Stimulated activated CD4-positive, alpha-beta T cell treated with anti-CD3 and anti-CD28 coated beads, Interleukin-15, amount 100 ng/mL, for 24 hours (primary cell): ENCODE measurements around the gene ZMYND11.
"Not testable (repeated sequence)": the region's sequence is repeated elsewhere in the genome, so short reads cannot be mapped to it uniquely, and the experiment has no call there.

Experiments
- DNase-seq: peaks from one replicate; pipeline ENCODE4 v3.0.0-alpha.2; 2020

ZMYND11 gene

GRCh38 chr10:134247-135131 is 766 bp upstream of the ZMYND11 start:
- peak; percentile 48 for DNase-seq

- peak; percentile 75 for DNase-seq
Measured at GRCh38 chr10:135601-136464, 578 bp downstream of the ZMYND11 start.

GRCh38 chr10:136465-136762 is 1.2 kb downstream of the ZMYND11 start:
- DNase-seq, result no peak

GRCh38 chr10:137031-137430 is 1.8 kb downstream of the ZMYND11 start:
- peak; percentile 64 for DNase-seq

DNA sequence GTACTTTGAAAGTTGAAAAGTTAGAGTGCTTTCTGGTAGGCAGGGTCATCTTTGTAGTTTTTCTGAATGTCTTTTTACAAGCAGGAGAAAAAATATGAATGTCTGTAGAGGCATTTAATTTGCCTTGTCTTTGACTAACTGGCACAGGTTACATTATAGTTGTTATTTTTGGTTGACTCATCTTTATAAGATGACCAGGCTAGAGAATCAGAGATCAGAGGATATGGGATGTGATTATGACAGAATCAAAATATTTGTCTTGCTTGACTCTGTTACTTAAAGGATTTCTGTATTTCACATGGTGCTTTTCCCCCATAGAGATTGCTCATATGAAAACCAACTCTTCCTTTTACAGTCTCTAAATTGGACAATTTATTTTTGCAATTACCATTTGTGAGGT is 2.4 kb downstream of the ZMYND11 start:
- no peak for DNase-seq

DNA sequence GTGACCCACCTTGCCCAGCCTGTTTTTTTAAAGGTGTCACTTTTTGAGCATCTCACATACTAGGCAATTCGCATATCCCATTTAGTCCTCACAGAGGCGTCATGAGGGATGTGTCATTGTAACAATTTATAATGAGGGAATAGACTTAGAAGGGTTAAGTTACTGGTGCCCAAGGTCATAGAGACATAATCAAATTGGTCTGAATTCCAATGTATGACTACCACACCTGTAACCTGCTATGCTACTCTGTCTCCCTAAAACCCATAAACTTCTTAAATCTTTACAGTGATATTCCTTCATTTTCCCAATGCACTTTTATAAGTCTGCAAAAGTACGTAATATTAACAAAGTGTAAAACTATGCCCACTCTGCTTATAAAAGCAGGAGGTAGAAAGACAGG is 7.1 kb downstream of the ZMYND11 start:
- DNase-seq, result no peak

- DNase-seq, result no peak
Measured at GRCh38 chr10:152915-153314, 17.7 kb downstream of the ZMYND11 start.

- DNase-seq, result peak; percentile 27
Measured at GRCh38 chr10:154348-154747, 19.1 kb downstream of the ZMYND11 start.

DNA sequence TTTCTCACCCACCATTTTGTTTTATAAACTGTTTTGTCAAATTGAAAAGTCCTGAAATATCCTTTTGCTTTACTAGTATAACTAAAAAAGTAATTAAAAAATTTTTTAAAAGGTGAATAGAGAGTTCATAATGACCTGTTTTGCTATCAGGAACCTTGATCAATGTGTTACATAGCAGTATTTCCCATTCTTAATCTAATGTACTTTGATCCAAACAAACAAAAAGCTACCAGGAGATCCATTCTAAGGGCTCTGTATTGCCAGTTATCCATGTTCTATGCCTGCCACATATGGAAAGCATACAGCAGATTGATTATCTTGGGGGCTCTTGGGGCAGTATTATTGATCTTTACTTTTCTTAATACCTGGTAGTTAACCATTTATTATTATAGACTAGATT is 32.1 kb downstream of the ZMYND11 start:
- DNase-seq, result no peak

DNA sequence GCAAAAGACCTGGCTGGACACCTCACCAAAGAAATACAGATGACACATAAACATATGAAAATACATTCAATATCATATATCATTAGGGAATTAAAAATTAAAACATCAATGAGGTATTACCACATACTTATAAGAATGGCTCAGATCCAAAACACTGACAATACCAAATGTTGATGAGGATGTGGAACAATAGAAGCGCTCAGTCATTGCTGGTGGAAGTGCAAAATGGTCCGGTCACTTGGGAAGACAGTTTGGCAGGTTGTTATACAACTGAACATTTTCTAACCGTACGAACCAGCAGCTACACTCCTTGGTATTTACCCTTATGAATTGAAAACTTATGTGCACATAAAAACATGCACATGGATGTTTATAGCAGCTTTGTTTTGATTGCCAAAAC is 38.5 kb downstream of the ZMYND11 start:
- DNase-seq, result no peak

DNA sequence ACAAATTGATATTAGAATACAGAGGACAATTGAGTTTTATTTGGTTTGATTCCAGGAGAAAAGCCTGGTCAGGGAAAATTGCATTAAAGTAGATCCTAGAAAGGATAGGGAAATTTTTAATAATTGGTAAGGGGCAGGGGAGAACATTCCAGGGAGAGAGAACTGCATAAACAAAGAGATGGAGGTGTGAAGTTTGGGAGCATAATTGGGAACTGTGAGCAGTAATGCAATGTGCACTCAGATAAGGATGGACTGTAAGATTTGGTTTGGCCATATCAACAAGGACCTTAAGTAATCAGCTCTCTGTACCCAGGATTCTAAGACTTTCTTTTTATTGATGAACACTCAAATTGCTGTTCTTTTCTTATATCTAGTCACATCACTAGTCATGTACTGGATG is 41.4 kb downstream of the ZMYND11 start:
- DNase-seq, result no peak

- no peak for DNase-seq
Measured at GRCh38 chr10:178208-178607, 43.0 kb downstream of the ZMYND11 start.

- no peak for DNase-seq
Measured at GRCh38 chr10:178723-179122, 43.5 kb downstream of the ZMYND11 start.

DNA sequence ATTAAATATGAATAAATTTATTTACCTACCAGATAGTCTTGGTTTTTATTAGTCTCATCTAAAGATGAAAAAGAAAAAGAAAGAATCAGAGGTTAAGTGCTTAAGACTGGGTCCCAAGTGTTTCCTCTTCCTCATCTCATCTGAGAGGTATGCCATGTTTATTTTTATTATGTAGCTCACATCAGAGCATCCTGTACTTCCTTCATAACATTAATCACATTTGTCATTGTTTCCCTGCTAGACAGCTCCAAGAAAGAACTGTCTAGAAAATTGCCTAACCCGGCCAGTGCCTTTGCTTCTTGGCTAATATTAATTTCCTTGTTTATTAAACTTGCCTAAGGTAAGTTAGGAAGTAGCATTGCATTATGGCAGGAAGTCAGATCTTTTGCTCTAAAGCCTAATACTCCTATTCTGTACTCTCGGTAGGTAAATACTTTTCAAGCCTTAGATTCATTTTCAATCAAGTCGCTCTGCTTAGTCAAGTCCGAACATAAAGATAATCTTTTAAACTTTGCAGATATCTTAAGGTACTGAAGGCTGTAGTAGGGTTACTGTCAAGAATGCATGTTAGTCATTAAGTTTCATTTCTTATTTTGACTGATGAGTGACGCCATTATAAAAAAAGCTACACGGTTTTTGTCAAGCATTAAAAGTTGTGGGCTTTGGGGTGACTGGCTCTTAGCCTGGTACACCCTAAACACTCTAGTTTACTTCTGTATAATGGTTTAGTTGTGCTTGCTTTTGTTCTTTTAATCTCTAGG is 47.4 kb downstream of the ZMYND11 start:
- peak; percentile 17 for DNase-seq

GRCh38 chr10:184174-184573 is 48.9 kb downstream of the ZMYND11 start:
- DNase-seq, result no peak

DNA sequence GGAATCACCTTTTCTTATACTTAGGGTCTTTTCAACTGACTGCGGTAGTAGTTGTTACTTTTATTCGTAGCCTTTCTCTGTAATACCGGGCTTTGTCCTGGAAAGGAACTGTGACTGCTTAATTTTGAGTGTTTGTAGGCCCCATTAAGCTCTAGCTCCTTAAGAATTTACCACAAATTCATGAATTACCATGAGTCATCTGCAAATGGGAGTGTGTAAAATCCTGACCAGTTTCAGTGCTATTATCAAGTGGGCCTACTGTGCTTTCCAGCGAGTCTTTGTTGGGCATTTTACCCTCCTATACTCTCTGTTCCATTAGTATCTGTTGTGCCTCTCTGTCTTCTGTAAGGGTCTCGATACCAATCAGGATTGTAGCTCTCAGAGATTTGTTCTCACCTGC is 49.7 kb downstream of the ZMYND11 start:
- no peak for DNase-seq

DNA sequence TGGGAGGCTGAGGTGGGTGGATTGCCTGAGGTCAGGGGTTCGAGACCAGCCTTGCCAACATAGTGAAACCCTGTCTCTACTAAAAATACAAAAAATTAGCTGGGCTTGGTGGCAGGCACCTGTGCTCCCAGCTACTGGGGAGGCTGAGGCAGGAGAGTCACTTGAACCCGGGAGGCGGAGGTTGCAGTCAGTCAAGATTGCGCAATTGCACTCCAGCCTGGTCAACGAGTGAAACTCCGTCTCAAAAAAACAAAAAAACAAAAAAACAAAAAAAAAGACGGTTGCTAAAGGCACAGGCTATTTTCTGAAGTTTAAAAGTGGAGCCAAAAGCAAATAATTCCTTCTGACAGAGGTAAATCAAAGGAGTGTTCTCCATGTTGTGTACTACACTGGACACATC is 50.3 kb downstream of the ZMYND11 start:
- not testable (repeated sequence) for DNase-seq

GRCh38 chr10:186911-187310 is 51.7 kb downstream of the ZMYND11 start:
- no peak for DNase-seq

GRCh38 chr10:188546-188945 is 53.3 kb downstream of the ZMYND11 start:
- no peak for DNase-seq

GRCh38 chr10:190216-190615 is 55.0 kb downstream of the ZMYND11 start:
- DNase-seq, result no peak

DNA sequence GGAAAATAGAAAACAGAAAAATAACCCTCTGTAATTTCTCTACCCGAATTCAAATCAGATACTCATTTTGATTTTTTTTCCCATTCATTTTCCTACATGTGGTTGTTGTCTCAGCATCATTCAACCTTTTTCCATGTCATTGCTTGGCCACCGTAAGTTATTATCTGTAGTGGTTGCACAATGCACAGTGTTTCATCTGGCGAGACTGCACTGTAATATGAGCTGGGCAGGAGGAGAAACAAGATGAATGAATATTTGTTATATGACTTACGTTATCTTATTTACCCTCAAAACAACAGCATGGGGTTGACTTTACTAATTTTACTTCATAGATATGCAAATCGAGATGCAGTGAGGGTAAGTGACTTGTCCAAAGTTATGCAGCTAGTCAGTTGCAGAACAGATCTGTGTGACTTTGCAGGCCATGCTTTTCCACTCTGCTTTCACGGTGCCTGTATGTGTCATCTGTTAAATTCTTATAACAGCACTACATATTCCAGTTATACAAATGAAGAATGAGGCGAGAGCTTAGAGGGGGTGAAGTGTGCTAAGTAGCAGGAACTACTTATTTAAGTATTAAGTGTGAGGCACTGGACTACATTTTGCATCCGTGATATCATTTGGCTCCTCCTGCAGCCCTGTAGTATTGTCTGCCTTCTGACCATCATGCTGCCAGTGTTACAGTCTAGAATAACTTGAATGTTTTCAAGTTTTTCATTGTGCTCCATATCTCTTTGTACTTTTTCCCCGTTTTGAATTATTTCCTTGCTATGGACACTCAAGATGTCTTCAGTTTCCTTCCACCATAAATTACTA is 56.7 kb downstream of the ZMYND11 start:
- no peak for DNase-seq

DNA sequence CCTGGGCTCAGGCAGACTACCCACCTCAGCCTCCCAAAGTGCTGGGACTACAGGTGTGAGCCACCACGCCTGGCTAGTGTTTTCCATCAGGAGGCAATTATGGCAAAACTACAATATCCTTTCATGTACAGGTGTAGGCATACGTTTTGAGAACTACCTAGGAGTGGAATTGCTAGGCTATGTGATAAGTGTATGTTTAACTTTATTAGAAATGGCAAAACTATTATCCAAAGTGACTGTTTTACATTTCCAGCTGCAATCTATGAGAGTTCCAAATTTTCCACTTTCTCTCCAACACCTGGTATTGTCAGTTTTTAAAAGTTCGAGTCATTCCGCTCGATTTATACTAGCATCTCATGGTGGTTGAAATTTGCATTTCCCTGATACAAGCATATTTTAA is 59.0 kb downstream of the ZMYND11 start:
- DNase-seq, result no peak

GRCh38 chr10:200405-200804 is 65.2 kb downstream of the ZMYND11 start:
- DNase-seq, result no peak
